GM23338 (cell line): ENCODE data around the gene GRAMD1A. TPM values are rescaled to one million over a fixed set of nuclear protein-coding genes. Genes with fewer than 3 reads are reported as not detected.

Source experiments
- ATAC-seq: fragments of 200-7000 bp; cut with Tn5 transposase; 3 replicates; pipeline ENCODE4 v1.9.1; 2020
- DNase-seq: peaks from one replicate; pipeline ENCODE4 v3.0.0-alpha.2; 2015; ENCODE audit warnings: low spot score
- H2AFZ ChIP-seq: fragments of 200-600 bp; sonication (generic); 2 replicates; pipeline ENCODE4 v1.8.0; 2016; ENCODE audit warnings: antibody characterized with exemption, mild to moderate bottlenecking, moderate library complexity
- H3F3A ChIP-seq: fragments of 200-600 bp; sonication (generic); replicated peaks from 2 replicates; pipeline ENCODE4 v1.8.0; 2017; ENCODE audit warnings: antibody characterized with exemption, mixed run types, low read depth
- H3K27ac ChIP-seq: fragments of 200-600 bp; sonication (generic); 2 replicates; pipeline ENCODE4 v1.6.1; 2016; ENCODE audit warnings: low read depth
- H3K27me3 ChIP-seq: fragments of 200-600 bp; sonication (generic); 2 replicates; pipeline ENCODE4 v1.8.0; 2016; ENCODE audit warnings: mild to moderate bottlenecking, mixed run types, moderate library complexity; ENCODE audit not compliant: insufficient read depth
- H3K36me3 ChIP-seq: fragments of 200-600 bp; sonication (generic); 2 replicates; pipeline ENCODE4 v1.8.0; 2016; ENCODE audit warnings: mild to moderate bottlenecking; ENCODE audit not compliant: insufficient read depth
- H3K4me1 ChIP-seq: fragments of 200-600 bp; sonication (generic); 2 replicates; pipeline ENCODE4 v1.8.0; 2016; ENCODE audit warnings: mild to moderate bottlenecking, moderate library complexity; ENCODE audit not compliant: insufficient read depth
- H3K4me2 ChIP-seq: fragments of 200-600 bp; sonication (generic); 2 replicates; pipeline ENCODE4 v1.7.1; 2017; ENCODE audit warnings: mixed run types
- H3K4me3 ChIP-seq: fragments of 200-600 bp; sonication (generic); 2 replicates; pipeline ENCODE4 v1.6.1; 2016; ENCODE audit warnings: mixed run types
- H3K79me2 ChIP-seq: fragments of 200-600 bp; sonication (generic); replicated peaks from 2 replicates; pipeline ENCODE4 v1.8.0; 2017; ENCODE audit warnings: mild to moderate bottlenecking; ENCODE audit not compliant: insufficient read depth
- H3K9me2 ChIP-seq: fragments of 200-600 bp; sonication (generic); 2 replicates; pipeline ENCODE4 v1.8.0; 2017; ENCODE audit not compliant: insufficient read depth
- H4K20me1 ChIP-seq: fragments of 200-600 bp; sonication (generic); replicated peaks from 2 replicates; pipeline ENCODE4 v1.8.0; 2017; ENCODE audit warnings: mild to moderate bottlenecking; ENCODE audit not compliant: insufficient read depth
- H3K27ac Mint-ChIP-seq: 2 replicates; pipeline ENCODE4 v1.8.0; 2020; ENCODE audit warnings: inconsistent platforms, mild to moderate bottlenecking, moderate library complexity, mixed read lengths
- H3K27me3 Mint-ChIP-seq: 3 replicates; pipeline ENCODE4 v1.8.0; 2022; ENCODE audit warnings: low read depth, mild to moderate bottlenecking, moderate library complexity, mixed read lengths, inconsistent platforms; ENCODE audit not compliant: insufficient read depth, poor library complexity
- H3K36me3 Mint-ChIP-seq: 3 replicates; pipeline ENCODE4 v1.8.0; 2021; ENCODE audit warnings: low read depth, mild to moderate bottlenecking, inconsistent platforms, moderate library complexity, mixed read lengths
- H3K4me1 Mint-ChIP-seq: 3 replicates; pipeline ENCODE4 v1.8.0; 2020; ENCODE audit warnings: mild to moderate bottlenecking, inconsistent platforms, mixed read lengths
- H3K4me3 Mint-ChIP-seq: 3 replicates; pipeline ENCODE4 v1.8.0; 2021; ENCODE audit warnings: moderate library complexity, mild to moderate bottlenecking, inconsistent platforms, mixed read lengths
- H3K9me3 Mint-ChIP-seq: 3 replicates; pipeline ENCODE4 v1.8.0; 2020; ENCODE audit warnings: moderate library complexity, mild to moderate bottlenecking, inconsistent platforms, mixed read lengths
- CREB1 ChIP-seq: fragments of 250-450 bp; sonication (Bioruptor Pico); IDR thresholded peaks from 2 replicates; pipeline ENCODE4 v1.5.0; 2020; ENCODE audit warnings: low read depth, mild to moderate bottlenecking, moderate library complexity
- EZH2 ChIP-seq: fragments of 200-600 bp; sonication (generic); IDR thresholded peaks from one replicate; pipeline ENCODE4 v1.8.0; 2017; ENCODE audit warnings: antibody characterized with exemption, mild to moderate bottlenecking, low read depth; ENCODE audit not compliant: unreplicated experiment
- EZH2phosphoT487 ChIP-seq: fragments of 200-600 bp; sonication (generic); IDR thresholded peaks from one replicate; pipeline ENCODE4 v1.8.1; 2018; ENCODE audit warnings: antibody characterized with exemption; ENCODE audit not compliant: unreplicated experiment
- JUNB ChIP-seq: IDR thresholded peaks from one replicate; pipeline ENCODE4 v1.6.1; 2016; ENCODE audit warnings: antibody characterized with exemption; ENCODE audit not compliant: unreplicated experiment
- POLR2AphosphoS5 ChIP-seq: IDR thresholded peaks from 2 replicates; pipeline ENCODE4 v1.6.1; 2016; ENCODE audit warnings: antibody characterized with exemption, low read depth
- REST ChIP-seq: IDR thresholded peaks from one replicate; pipeline ENCODE4 v1.6.1; 2018; ENCODE audit warnings: antibody characterized with exemption; ENCODE audit not compliant: unreplicated experiment
- STAT1 ChIP-seq: IDR thresholded peaks from one replicate; pipeline ENCODE4 v1.6.1; 2016; ENCODE audit warnings: antibody characterized with exemption; ENCODE audit not compliant: unreplicated experiment
- ZNF114 ChIP-seq: fragments of 250-450 bp; sonication (Bioruptor Pico); IDR thresholded peaks from 2 replicates; pipeline ENCODE4 v1.5.0; 2020; ENCODE audit warnings: mild to moderate bottlenecking, moderate library complexity
- ZNF331 ChIP-seq: fragments of 250-450 bp; sonication (Bioruptor Pico); IDR thresholded peaks from 2 replicates; pipeline ENCODE4 v1.5.0; 2020; ENCODE audit warnings: low read depth, mild to moderate bottlenecking, moderate library complexity
- ZNF462 ChIP-seq: fragments of 250-450 bp; sonication (Bioruptor Pico); IDR thresholded peaks from 2 replicates; pipeline ENCODE4 v1.5.0; 2020; ENCODE audit warnings: mild to moderate bottlenecking, moderate library complexity
- polyA plus RNA-seq: library from polyadenylated mRNA; unstranded; fragments of >200 nt; fragmentation: Nextera tagmentation; extraction: Ambion mirVana; gene quantifications from 2 replicates; pipeline ENCODE4 v1.2.1, GENCODE V29; 2016
- total RNA-seq: library from RNA; depleted of rRNA; stranded (reverse); fragments of >200 nt; shearing (Covaris generic); gene quantifications from 2 replicates; pipeline ENCODE4 v1.2.3, GENCODE V29; 2014
- TF ChIP-seq, protein P1 (sequence below): IDR thresholded peaks from 2 replicates; pipeline ENCODE4 v1.6.1; 2016; ENCODE audit warnings: antibody characterized with exemption

Gene GRAMD1A
- total and polyA plus RNA-seq, 2 experiments from 2014 or later, result 122 to 174 TPM

GRCh38 chr19:35000647-35001501 lies 751 bp downstream of the GRAMD1A start (continued):
- TF ChIP-seq ZNF462 (CRISPR knock-in tag) (no peak), EZH2phosphoT487 (no peak), CREB1 (no peak), EZH2 (no peak), POLR2AphosphoS5 (no peak), JUNB (no peak)
- TF ChIP-seq, protein P1, sequence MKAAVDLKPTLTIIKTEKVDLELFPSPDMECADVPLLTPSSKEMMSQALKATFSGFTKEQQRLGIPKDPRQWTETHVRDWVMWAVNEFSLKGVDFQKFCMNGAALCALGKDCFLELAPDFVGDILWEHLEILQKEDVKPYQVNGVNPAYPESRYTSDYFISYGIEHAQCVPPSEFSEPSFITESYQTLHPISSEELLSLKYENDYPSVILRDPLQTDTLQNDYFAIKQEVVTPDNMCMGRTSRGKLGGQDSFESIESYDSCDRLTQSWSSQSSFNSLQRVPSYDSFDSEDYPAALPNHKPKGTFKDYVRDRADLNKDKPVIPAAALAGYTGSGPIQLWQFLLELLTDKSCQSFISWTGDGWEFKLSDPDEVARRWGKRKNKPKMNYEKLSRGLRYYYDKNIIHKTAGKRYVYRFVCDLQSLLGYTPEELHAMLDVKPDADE, result no peak

GRCh38 chr19:35002037-35002535 lies 2.0 kb downstream of the GRAMD1A start:
- H3K9me3 Mint-ChIP-seq, result no peaks in the 10 kb centered on the region; the same call in 2 of the 3 replicates
- peaks cover 45% of the 10 kb centered on the region for H4K20me1 ChIP-seq
- peaks cover 24% of the 10 kb centered on the region for H3K27me3 Mint-ChIP-seq
- H3K36me3 ChIP-seq, result peaks cover 14% of the 10 kb centered on the region
- peak overlapping the region; percentile 99 for H3K4me2 ChIP-seq
- no peaks in the 10 kb centered on the region for H3K9me2 ChIP-seq
- H3K27ac Mint-ChIP-seq, result peak overlapping the region; percentile 57
- peaks cover 66% of the 10 kb centered on the region for H3K79me2 ChIP-seq
- peaks cover 56% of the 10 kb centered on the region for H3K36me3 Mint-ChIP-seq
- H3K4me1 Mint-ChIP-seq, result peaks cover 47% of the 10 kb centered on the region
- H3K27me3 ChIP-seq, result no peaks in the 10 kb centered on the region
- peaks cover 47% of the 10 kb centered on the region for H3K4me1 ChIP-seq
- peaks cover 16% of the 10 kb centered on the region for H3F3A ChIP-seq
- H3K27ac ChIP-seq, result peak overlapping the region; percentile 90; the same call in 1 of the 2 replicates
- no peak overlapping the region for H2AFZ ChIP-seq
- DNase-seq (no peak), ATAC-seq (no peak)
- peak overlapping the region; percentile 96 for H3K4me3 Mint-ChIP-seq
- H3K4me3 ChIP-seq, result peak overlapping the region; percentile 90
- TF ChIP-seq ZNF331 (CRISPR knock-in tag) (no peak), REST (no peak), POLR2AphosphoS5 (no peak), ZNF114 (no peak), EZH2phosphoT487 (no peak), STAT1 (no peak)
- TF ChIP-seq, protein P1, result no peak
